Ovary (tissue), 9 donors: ENCODE results near the gene ATP6V1C2. TPM values are rescaled to one million over a fixed set of nuclear protein-coding genes. Genes with fewer than 3 reads are reported as not detected.
A peak's percentile ranks its signal among the peaks of the same experiment; 100 is the strongest.

ENCODE experiments used
- DNase-seq, 5 donors: peaks; one replicate each; pipeline ENCODE4 v3.0.0-alpha.2; 2019 to 2020
- H3K27ac ChIP-seq, 2 donors: fragments of 200-600 bp; one replicate each; pipeline versions ENCODE4 v1.5.1 to v1.8.0; 2019 to 2022
- H3K27me3 ChIP-seq: fragments of 200-600 bp; one replicate; pipeline ENCODE4 v1.8.0; 2022
- H3K36me3 ChIP-seq: fragments of 200-600 bp; sonication (generic); one replicate; pipeline ENCODE4 v1.5.1; 2019
- H3K4me1 ChIP-seq: one replicate; pipeline ENCODE4 v1.8.1; 2013; ENCODE audit warnings: mild to moderate bottlenecking, moderate library complexity; ENCODE audit not compliant: insufficient read depth
- H3K4me3 ChIP-seq: fragments of 200-600 bp; sonication (generic); one replicate; pipeline ENCODE4 v1.5.1; 2017
- H3K9me3 ChIP-seq, 2 donors: fragments of 200-600 bp in 1 of 2; sonication (generic) in 1 of 2; one replicate each; pipeline versions ENCODE4 v1.5.1 to v1.8.1; 2013 to 2019; ENCODE audit warnings: mild to moderate bottlenecking in 1 of 2, moderate library complexity in 1 of 2
- EP300 ChIP-seq: sonication (generic); formaldehyde crosslinking; IDR thresholded peaks from one replicate; pipeline ENCODE4 v1.6.1; 2017; ENCODE audit warnings: antibody characterized with exemption
- POLR2A ChIP-seq: fragments of 450-650 bp; IDR thresholded peaks from one replicate; pipeline ENCODE4 v1.6.1; 2017; ENCODE audit warnings: antibody characterized with exemption, mild to moderate bottlenecking, moderate library complexity
- WGBS, 3 donors: extraction: QIAGEN DNeasy Blood & Tissue Kit in 1 of 3; methylation state at CpG; one replicate each; pipeline versions ENCODE4 v1.1.5 to v1.1.7; 2013 to 2017; 5-methylcytosine and 5-hydroxymethylcytosine counted together
- intact Hi-C, 4 donors: fragments of 100-400 bp; cut with DNase I; formaldehyde crosslinking; loops; one replicate each; pipeline versions ENCODE4 v1.11.0 to v1.15.1; 2022 to 2023
- polyA plus RNA-seq, 2 donors: library from polyadenylated mRNA; stranded (reverse); fragments of 200-250 nt in 1 of 2; fragments of 350-450 nt in 1 of 2; fragmentation: Illumina TruSeq in 1 of 2; extraction: RNeasy Lipid Tissue Mini Kit (QIAGEN cat#74804) in 1 of 2; gene quantifications; one replicate each; pipeline ENCODE4 v1.2.3, GENCODE V29; 2013 to 2014
- total RNA-seq, 7 donors: library from RNA; depleted of rRNA in 2 of 7; stranded (reverse); fragments of >200 nt in 2 of 7; fragmentation: NEBNext Ultra II Directional in 3 of 7; extraction: Animal tissue kit (Norgen Biotek cat#: 25700) in 3 of 7; gene quantifications; one replicate each; pipeline versions ENCODE4 v1.1.0 to v1.2.4, GENCODE V29; 2016 to 2023
- TF ChIP-seq, protein P1 (sequence below), 3 donors: fragments of 450-650 bp in 2 of 3; fragments of 200-600 bp in 1 of 3; IDR thresholded peaks; one replicate each; pipeline versions ENCODE4 v1.5.1 to v1.8.0; 2016 to 2022; ENCODE audit warnings: antibody characterized with exemption in 3 of 3, mild to moderate bottlenecking in 1 of 3
- donor health status: DM: no; HTN: no; CAD: no; lungs with moderate emphysema.
- donor health status: DM: no; HTN: no; CAD: no.
- donor health status: Bipolar disorder and iron deficiency.
- donor health status: DM: yes; HTN: yes; CAD: no.
- donor health status: DM: no; HTN: no; CAD: no.
- donor health status: DM: yes; HTN: yes; CAD: no.

Gene ATP6V1C2
- total and polyA plus RNA-seq, 9 donors = 0.17 to 10.8 (median 0.60) TPM; not detected in 2

DNA sequence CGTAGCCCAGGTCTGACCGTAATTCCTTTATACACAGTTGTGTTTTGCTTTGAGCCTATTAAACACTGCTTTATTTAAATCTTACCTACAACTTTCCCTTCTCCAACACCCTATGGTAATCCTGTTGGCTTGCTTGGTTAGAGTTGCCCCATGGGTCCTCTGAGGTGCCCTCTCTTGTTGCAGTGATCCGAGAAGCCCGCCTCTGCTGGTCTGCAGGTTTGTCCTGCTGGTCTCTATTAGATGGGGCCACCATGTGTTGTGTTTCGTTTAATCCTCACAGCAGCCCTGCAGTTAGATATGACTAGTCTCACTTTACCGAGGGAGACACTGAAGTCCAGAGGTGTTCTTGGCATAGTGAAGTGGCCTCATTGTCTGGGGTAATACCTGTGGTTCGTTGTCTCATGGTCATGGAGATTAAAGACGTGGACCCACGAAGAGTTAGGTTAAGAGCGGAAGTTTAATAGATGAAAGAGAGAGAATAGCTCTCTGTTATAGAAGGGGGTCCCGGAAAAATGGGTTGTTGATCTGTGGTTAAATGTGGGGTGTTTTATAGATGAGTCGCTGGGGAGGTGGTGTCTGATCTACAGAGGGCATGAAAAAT, 98.4 kb downstream of the ATP6V1C2 start:
- H3K9me3 ChIP-seq = no peaks in the 10 kb centered on the region
- TF ChIP-seq POLR2A (no peak), EP300 (no peak)
- TF ChIP-seq, protein P1, sequence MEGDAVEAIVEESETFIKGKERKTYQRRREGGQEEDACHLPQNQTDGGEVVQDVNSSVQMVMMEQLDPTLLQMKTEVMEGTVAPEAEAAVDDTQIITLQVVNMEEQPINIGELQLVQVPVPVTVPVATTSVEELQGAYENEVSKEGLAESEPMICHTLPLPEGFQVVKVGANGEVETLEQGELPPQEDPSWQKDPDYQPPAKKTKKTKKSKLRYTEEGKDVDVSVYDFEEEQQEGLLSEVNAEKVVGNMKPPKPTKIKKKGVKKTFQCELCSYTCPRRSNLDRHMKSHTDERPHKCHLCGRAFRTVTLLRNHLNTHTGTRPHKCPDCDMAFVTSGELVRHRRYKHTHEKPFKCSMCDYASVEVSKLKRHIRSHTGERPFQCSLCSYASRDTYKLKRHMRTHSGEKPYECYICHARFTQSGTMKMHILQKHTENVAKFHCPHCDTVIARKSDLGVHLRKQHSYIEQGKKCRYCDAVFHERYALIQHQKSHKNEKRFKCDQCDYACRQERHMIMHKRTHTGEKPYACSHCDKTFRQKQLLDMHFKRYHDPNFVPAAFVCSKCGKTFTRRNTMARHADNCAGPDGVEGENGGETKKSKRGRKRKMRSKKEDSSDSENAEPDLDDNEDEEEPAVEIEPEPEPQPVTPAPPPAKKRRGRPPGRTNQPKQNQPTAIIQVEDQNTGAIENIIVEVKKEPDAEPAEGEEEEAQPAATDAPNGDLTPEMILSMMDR (IDR thresholded peaks at IDR 0.05) = no peak
- intact Hi-C loops = no loop called here
- H3K4me1 ChIP-seq = no peaks in the 10 kb centered on the region
- WGBS, 3 donors = 87 to 90% (median 88%) methylated on average over 12 of the region's 12 CpGs
- DNase-seq = no peak
- no peak overlapping the region for H3K4me3 ChIP-seq
- H3K27ac ChIP-seq = no peak overlapping the region
- no peaks in the 10 kb centered on the region for H3K27me3 ChIP-seq
- no peaks in the 10 kb centered on the region for H3K36me3 ChIP-seq

DNA sequence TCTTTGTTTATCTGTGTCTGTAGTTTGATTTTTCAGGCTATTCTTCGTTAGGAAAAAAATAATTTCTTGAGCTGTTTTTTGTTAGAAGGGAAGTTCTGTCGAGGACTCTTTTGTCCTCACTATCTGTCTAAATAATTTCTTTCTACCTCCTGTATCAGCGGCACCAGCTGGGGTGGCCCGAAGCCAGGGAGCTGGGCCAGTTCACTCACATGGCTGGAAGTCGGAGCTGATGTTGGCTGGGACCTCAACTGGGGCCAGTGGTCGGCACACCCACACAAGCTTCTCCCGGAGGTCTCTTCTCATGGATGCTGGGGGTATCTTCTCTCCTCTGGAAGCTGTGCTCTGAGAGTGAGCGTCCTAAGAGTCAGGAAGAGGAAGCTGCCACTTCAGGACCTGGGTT, 99.1 kb downstream of the ATP6V1C2 start:
- H3K27me3 ChIP-seq = no peaks in the 10 kb centered on the region
- no peak overlapping the region for H3K27ac ChIP-seq
- DNase-seq = peak in 3 of 5 donors; percentile 26 to 71 (median 41)
- H3K9me3 ChIP-seq = no peaks in the 10 kb centered on the region
- H3K4me3 ChIP-seq = no peak overlapping the region
- TF ChIP-seq, protein P1 (IDR thresholded peaks at IDR 0.05) = no peak
- TF ChIP-seq EP300 (no peak), POLR2A (no peak)
- H3K4me1 ChIP-seq = no peaks in the 10 kb centered on the region
- 4 to 8% (median 5%) methylated on average over 8 of the region's 8 CpGs for WGBS, 3 donors
- H3K36me3 ChIP-seq = no peaks in the 10 kb centered on the region
- intact Hi-C loops = no loop called here

DNA sequence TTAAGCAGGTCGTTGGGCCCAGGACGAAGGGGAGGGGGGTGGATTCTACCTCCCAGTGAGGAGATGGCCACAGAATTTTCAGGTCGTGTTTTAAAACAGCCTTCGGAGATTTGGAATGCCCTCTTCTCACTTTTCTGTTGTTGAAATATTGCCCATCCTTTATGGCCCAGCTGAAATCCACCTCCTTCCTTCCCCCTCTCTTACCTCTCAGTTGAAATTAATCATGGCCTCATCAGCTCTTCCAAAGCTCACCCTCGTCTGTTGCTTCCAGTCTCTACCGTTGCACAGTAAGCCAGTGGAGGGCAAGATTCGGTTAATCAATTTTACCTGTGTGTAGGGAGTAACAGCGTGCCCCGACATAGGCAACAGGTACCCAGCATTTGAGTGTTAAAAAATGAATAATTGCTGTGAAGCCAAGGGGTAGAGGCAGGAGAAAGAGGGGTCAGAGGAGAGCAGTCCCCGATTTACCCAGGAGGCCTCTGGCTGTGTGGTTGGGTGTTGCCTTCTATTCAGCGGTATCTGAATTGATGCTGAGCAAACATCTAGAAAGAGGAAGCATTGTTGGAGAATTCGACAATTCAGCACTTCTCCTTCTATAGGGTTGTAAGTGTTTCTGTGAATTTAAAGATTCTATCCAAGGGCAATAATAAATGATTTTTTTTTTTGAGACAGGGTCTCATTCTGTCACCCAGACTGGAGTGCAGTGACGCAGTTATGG, 99.7 kb downstream of the ATP6V1C2 start:
- DNase-seq = no peak
- intact Hi-C loops = no loop called here
- TF ChIP-seq POLR2A (no peak), EP300 (no peak)
- TF ChIP-seq, protein P1 (IDR thresholded peaks at IDR 0.05) = no peak
- Histone ChIP-seq H3K4me3 (no peak overlapping the region), H3K9me3 (no peaks in the 10 kb centered on the region), H3K36me3 (no peaks in the 10 kb centered on the region), H3K4me1 (no peaks in the 10 kb centered on the region), H3K27ac (no peak overlapping the region), H3K27me3 (no peaks in the 10 kb centered on the region)
- WGBS, 3 donors = 58 to 61% (median 61%) methylated on average over 13 of the region's 13 CpGs

DNA sequence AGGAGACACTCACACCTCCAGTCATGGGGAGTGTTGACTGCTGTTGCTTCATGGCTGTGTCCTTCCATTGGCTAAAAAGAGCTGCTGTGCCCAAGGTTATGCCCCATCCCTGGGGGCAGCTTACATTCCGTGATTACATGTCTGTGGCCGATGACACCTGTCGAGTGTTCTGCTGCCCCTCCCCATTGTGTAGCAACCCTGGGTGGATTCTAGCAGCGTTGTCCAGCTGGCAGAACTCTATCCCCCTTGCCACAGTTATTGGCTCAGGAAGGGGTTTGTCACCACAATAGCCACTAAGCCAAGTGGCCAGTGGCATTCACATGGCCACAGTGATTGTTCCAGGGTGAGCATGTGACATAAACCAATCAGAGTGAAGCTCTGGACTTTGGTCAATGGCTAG, 102.8 kb downstream of the ATP6V1C2 start:
- no peaks in the 10 kb centered on the region for H3K4me1 ChIP-seq
- intact Hi-C loops = no loop called here
- no peak overlapping the region for H3K4me3 ChIP-seq
- DNase-seq = no peak
- no peaks in the 10 kb centered on the region for H3K27me3 ChIP-seq
- TF ChIP-seq, protein P1 (IDR thresholded peaks at IDR 0.05) = no peak
- TF ChIP-seq EP300 = no peak
- TF ChIP-seq POLR2A = no peak
- 79 to 90% (median 88%) methylated on average over 4 of the region's 4 CpGs for WGBS, 3 donors
- H3K36me3 ChIP-seq = no peaks in the 10 kb centered on the region
- H3K27ac ChIP-seq = no peak overlapping the region
- H3K9me3 ChIP-seq = no peaks in the 10 kb centered on the region
